GM10248 (cell line): ENCODE results near the gene CTSH.

Experiments
- CTCF ChIA-PET: fragments of 300-600 bp; sonication (Branson Sonifier 250); formaldehyde crosslinking; extraction: SDS; loops from one replicate; lab custom pipeline; 2021; ENCODE audit warnings: antibody characterized with exemption; lab: Yijun Ruan, JAX
- POLR2A ChIA-PET: fragments of 350-650 bp; sonication (Branson Sonifier 250); formaldehyde crosslinking; extraction: SDS; loops from one replicate; lab custom pipeline; 2020; ENCODE audit warnings: antibody characterized with exemption; lab: Yijun Ruan, JAX
- DNase-seq: peaks from one replicate; pipeline ENCODE4 v3.0.0; 2012; ENCODE audit errors: extremely low spot score
- TF ChIP-seq, protein P1 (sequence below): IDR thresholded peaks from 2 replicates; pipeline ENCODE4 v1.5.1; 2012; ENCODE audit warnings: mild to moderate bottlenecking, low read depth; ENCODE audit errors: extremely low read depth, missing control alignments, control extremely low read depth

CTSH gene

DNA sequence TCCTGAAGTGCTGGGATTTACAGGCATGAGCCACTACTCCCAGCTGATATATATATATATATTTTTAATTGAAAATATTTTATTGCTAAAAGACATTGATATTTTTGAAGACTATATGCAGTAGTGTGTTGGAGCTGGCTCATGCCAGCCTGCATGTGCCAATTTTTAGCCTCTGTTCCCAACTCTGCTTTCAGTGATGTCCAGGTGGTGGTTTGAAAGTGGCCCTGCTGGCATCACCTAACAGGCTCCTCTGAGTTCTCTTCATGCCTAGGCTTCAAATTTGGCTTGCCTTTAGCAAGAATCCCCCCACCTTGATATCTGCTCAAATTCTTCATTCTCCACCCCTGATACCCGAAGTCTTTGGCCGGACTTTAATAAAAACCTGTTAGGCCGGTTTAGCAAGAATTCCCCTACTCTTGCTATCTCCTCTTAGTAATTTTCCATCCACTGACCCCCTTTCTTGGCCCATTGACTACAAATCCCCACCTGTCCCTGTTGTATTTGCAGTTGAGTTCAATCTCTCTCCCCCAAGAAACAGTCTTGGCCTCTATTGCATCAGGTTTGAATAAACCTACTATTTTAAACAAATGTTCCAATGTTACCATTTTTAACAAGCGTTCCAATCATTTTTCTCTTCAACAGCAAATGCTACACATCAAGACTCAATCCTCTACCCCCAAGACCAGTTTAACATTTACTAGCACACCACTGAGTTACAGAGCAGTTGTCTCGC lies 23.9 kb upstream of the CTSH start:
- DNase-seq, result no peak
- TF ChIP-seq, protein P1, sequence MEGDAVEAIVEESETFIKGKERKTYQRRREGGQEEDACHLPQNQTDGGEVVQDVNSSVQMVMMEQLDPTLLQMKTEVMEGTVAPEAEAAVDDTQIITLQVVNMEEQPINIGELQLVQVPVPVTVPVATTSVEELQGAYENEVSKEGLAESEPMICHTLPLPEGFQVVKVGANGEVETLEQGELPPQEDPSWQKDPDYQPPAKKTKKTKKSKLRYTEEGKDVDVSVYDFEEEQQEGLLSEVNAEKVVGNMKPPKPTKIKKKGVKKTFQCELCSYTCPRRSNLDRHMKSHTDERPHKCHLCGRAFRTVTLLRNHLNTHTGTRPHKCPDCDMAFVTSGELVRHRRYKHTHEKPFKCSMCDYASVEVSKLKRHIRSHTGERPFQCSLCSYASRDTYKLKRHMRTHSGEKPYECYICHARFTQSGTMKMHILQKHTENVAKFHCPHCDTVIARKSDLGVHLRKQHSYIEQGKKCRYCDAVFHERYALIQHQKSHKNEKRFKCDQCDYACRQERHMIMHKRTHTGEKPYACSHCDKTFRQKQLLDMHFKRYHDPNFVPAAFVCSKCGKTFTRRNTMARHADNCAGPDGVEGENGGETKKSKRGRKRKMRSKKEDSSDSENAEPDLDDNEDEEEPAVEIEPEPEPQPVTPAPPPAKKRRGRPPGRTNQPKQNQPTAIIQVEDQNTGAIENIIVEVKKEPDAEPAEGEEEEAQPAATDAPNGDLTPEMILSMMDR, result no peak
- ChIA-PET CTCF (interaction anchor here (1.0 to 3.5 kb wide), 4 partner anchors 10 to 60 kb away, joined by 3 to 23 read pairs (median 4); no protein-coding TSS in a partner anchor), POLR2A (no interaction called here)

DNA sequence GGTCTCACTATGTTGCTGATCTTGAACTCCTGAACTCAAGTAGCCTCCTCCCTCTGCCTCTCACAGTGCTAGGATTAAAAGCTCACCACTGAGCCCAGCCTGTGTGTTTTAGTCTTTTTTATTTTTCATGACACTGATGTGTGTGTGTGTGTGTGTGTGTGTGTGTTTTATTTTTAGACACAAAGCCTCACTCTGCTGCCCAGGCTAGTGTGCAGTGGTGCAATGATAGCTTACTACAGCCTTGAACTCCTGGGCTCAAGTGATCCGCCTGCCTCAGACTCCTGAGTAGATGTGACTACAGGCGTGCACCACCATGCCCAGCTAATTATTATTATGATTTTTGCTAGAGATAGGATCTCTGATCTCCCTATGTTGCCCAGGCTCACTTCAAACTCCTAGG lies 23.3 kb upstream of the CTSH start:
- CTCF ChIA-PET, result interaction anchor here (1.0 to 3.5 kb wide), 4 partner anchors 9 to 60 kb away, joined by 3 to 23 read pairs (median 4); no protein-coding TSS in a partner anchor
- POLR2A ChIA-PET, result no interaction called here
- DNase-seq, result no peak
- TF ChIP-seq, protein P1, result no peak

DNA sequence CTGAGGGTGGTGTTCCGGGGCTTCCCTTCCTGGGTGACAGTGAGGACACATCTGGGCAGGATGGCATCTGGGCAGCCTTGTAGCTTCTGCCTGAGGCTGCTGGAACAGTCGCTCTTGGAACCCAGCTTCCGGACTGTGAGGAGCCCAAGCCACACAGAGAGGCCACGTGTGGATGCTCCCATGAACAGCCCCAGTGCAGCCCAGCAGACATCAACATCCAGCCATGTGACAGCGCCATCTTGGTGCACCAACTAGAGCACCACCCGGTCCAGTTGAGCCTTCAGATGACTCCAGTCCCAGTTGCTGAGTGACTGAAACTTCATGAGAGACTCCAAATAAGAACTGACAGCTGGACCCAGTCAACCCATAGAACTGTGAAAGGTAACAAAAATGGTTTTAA lies 15.5 kb upstream of the CTSH start:
- CTCF ChIA-PET, result interaction anchor here (1.2 to 3.7 kb wide), 2 partner anchors 19 to 148 kb away, joined by 3 to 14 read pairs; no protein-coding TSS in a partner anchor
- POLR2A ChIA-PET, result no interaction called here
- no peak for DNase-seq
- TF ChIP-seq, protein P1, result no peak

DNA sequence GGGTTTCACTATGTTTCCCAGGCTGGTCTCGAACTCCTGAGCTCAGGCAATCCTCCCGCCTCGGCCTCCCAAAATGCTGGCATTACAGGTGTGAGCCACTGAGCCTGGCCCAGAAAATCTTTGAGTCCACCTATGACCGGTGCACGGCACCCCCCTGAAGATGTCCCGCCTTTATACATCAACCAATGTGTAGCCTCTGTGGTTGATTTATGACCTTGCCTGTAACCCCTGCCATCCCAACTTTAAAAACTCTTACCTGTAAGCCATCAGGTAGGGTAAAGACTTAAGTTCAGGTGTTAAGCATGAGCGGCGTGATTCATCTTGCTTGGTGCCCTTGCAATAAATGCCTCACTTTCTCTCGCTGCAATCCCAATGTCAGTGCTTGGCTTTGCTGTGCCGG lies 14.5 kb upstream of the CTSH start:
- no peak for DNase-seq
- TF ChIP-seq, protein P1, result no peak
- ChIA-PET CTCF (interaction anchor here (1.2 to 3.7 kb wide), 3 partner anchors 9 to 149 kb away, joined by 3 to 14 read pairs (median 3); no protein-coding TSS in a partner anchor), POLR2A (no interaction called here)

DNA sequence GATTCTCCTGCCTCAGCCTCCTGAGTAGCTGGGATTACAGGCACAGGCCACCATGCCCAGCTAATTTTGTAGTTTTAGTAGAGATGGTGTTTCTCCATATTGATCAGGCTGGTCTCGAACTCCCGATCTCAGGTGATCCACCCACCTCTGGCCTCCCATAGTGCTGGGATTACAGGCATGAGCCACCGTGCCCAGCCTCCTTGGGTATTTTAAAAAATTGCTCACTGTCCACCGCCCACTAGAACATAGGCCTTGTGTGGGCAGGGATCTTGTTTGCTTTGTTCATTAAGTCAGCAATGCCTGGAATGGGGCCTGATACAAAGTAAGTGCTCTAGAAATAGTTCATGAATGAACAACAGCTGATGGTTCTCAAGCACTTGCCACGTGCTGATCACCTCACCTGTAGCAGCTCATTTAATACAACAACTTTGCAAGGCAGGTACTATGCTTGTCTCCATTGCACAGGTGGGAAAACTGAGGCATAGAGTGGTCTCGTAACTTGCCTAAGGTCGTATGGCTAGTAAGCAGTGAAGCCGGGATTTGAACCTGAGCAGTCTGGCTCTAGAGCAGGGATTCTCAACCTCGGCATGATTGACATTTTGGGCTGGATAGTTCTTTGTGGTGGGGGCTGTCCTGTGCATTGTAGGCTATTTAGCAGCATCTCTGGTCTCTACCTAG lies 12.7 kb upstream of the CTSH start:
- CTCF ChIA-PET, result interaction anchor here (0.8 to 0.9 kb wide), 2 partner anchors 22 to 49 kb away, joined by 3 read pairs; no protein-coding TSS in a partner anchor
- TF ChIP-seq, protein P1, result no peak
- DNase-seq, result no peak
- POLR2A ChIA-PET, result no interaction called here

DNA sequence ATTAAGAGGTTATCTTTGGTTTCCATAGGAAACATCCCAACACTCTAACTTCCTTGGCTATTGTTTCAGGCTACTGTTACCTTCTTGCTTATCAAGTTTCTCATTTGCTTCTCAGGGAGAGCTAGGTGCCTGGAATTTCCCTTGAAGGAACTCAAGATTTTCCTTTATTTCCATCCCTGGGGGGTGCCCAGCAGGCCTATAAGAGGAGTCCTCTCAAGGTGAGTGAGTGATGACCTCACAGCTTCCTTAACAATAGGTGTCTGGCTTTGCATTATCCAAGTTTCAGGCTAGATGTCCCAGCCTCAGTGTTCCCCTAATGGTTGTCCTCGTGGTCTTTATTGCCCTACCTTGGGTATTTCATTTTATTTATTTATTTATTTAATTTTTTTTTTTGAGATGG lies 12.1 kb upstream of the CTSH start:
- POLR2A ChIA-PET, result no interaction called here
- no peak for DNase-seq
- CTCF ChIA-PET, result interaction anchor here (0.9 kb wide), 1 partner anchor 22 kb away, joined by 3 read pairs; no protein-coding TSS in a partner anchor
- TF ChIP-seq, protein P1, result no peak
